Measurements from ENCODE around the gene CORO2A. TPM values are rescaled to one million over a fixed set of nuclear protein-coding genes. Genes with fewer than 3 reads are reported as not detected.

Gene CORO2A
- total and polyA plus RNA-seq, 2 of the 13 experiments (the other 11 are each of a cell fraction or from before 2014, with no cell fraction given) = 14.4 to 15.3 TPM

DNA sequence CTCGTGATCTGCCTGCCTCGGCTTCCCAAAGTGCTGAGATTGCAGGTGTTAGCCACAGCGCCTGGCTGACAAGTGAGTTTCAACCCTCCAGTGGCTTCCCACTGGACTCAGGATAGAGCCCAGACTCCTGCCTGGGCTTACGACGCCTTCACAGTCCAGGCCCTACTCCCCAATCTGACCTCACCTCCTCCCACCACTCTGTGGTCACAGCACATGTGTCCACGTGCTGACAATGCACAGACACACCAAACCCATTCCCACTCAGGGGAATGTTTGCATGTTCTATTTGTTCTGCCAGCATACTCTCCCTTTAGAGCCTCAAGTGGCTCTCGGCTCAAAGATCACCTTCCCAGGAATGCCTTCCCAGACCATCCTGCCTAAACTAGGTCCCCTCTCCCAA is 42.3 kb downstream of the CORO2A start (continued):
- TF ChIP-seq PHF8 (CRISPR knock-in tag; IDR thresholded peaks at IDR 0.05) (no peak), ZSCAN30 (CRISPR knock-in tag; IDR thresholded peaks at IDR 0.05) (no peak), NAIF1 (CRISPR knock-in tag; IDR thresholded peaks at IDR 0.05; ENCODE audit: borderline replicate concordance) (no peak), IRX3 (CRISPR knock-in tag; IDR thresholded peaks at IDR 0.05; ENCODE audit: borderline replicate concordance, low read depth) (no peak), ZNF747 (CRISPR knock-in tag; IDR thresholded peaks at IDR 0.05; ENCODE audit: borderline replicate concordance) (no peak), LCORL (IDR thresholded peaks at IDR 0.05) (no peak), LCORL (CRISPR knock-in tag; IDR thresholded peaks at IDR 0.05) (no peak), SP2 (CRISPR knock-in tag; IDR thresholded peaks at IDR 0.05) (no peak), KLF13 (CRISPR knock-in tag; IDR thresholded peaks at IDR 0.05) (no peak), TRIM24 (CRISPR knock-in tag; IDR thresholded peaks at IDR 0.05) (no peak), ZNF468 (CRISPR knock-in tag; IDR thresholded peaks at IDR 0.05) (no peak), RXRA (CRISPR knock-in tag; IDR thresholded peaks at IDR 0.05) (peak; percentile 79), ZNF616 (CRISPR knock-in tag; IDR thresholded peaks at IDR 0.05; ENCODE audit: low read depth) (no peak), ZC3H13 (CRISPR knock-in tag; IDR thresholded peaks at IDR 0.05) (no peak)
- TF ChIP-seq, protein P1, sequence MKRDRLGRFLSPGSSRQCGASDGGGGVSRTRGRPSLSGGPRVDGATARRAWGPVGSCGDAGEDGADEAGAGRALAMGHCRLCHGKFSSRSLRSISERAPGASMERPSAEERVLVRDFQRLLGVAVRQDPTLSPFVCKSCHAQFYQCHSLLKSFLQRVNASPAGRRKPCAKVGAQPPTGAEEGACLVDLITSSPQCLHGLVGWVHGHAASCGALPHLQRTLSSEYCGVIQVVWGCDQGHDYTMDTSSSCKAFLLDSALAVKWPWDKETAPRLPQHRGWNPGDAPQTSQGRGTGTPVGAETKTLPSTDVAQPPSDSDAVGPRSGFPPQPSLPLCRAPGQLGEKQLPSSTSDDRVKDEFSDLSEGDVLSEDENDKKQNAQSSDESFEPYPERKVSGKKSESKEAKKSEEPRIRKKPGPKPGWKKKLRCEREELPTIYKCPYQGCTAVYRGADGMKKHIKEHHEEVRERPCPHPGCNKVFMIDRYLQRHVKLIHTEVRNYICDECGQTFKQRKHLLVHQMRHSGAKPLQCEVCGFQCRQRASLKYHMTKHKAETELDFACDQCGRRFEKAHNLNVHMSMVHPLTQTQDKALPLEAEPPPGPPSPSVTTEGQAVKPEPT (CRISPR knock-in tag; IDR thresholded peaks at IDR 0.05; ENCODE audit: low read depth) = no peak
- TF ChIP-seq, protein P2, sequence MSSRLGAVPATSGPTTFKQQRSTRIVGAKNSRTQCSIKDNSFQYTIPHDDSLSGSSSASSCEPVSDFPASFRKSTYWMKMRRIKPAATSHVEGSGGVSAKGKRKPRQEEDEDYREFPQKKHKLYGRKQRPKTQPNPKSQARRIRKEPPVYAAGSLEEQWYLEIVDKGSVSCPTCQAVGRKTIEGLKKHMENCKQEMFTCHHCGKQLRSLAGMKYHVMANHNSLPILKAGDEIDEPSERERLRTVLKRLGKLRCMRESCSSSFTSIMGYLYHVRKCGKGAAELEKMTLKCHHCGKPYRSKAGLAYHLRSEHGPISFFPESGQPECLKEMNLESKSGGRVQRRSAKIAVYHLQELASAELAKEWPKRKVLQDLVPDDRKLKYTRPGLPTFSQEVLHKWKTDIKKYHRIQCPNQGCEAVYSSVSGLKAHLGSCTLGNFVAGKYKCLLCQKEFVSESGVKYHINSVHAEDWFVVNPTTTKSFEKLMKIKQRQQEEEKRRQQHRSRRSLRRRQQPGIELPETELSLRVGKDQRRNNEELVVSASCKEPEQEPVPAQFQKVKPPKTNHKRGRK (CRISPR knock-in tag; IDR thresholded peaks at IDR 0.05) = no peak
- TF ChIP-seq, protein P3, sequence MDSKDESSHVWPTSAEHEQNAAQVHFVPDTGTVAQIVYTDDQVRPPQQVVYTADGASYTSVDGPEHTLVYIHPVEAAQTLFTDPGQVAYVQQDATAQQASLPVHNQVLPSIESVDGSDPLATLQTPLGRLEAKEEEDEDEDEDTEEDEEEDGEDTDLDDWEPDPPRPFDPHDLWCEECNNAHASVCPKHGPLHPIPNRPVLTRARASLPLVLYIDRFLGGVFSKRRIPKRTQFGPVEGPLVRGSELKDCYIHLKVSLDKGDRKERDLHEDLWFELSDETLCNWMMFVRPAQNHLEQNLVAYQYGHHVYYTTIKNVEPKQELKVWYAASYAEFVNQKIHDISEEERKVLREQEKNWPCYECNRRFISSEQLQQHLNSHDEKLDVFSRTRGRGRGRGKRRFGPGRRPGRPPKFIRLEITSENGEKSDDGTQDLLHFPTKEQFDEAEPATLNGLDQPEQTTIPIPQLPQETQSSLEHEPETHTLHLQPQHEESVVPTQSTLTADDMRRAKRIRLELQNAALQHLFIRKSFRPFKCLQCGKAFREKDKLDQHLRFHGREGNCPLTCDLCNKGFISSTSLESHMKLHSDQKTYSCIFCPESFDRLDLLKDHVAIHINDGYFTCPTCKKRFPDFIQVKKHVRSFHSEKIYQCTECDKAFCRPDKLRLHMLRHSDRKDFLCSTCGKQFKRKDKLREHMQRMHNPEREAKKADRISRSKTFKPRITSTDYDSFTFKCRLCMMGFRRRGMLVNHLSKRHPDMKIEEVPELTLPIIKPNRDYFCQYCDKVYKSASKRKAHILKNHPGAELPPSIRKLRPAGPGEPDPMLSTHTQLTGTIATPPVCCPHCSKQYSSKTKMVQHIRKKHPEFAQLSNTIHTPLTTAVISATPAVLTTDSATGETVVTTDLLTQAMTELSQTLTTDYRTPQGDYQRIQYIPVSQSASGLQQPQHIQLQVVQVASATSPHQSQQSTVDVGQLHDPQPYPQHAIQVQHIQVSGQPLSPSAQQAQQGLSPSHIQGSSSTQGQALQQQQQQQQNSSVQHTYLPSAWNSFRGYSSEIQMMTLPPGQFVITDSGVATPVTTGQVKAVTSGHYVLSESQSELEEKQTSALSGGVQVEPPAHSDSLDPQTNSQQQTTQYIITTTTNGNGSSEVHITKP (CRISPR knock-in tag; IDR thresholded peaks at IDR 0.05; ENCODE audit: low read depth) = no peak
- TF ChIP-seq, protein P4, sequence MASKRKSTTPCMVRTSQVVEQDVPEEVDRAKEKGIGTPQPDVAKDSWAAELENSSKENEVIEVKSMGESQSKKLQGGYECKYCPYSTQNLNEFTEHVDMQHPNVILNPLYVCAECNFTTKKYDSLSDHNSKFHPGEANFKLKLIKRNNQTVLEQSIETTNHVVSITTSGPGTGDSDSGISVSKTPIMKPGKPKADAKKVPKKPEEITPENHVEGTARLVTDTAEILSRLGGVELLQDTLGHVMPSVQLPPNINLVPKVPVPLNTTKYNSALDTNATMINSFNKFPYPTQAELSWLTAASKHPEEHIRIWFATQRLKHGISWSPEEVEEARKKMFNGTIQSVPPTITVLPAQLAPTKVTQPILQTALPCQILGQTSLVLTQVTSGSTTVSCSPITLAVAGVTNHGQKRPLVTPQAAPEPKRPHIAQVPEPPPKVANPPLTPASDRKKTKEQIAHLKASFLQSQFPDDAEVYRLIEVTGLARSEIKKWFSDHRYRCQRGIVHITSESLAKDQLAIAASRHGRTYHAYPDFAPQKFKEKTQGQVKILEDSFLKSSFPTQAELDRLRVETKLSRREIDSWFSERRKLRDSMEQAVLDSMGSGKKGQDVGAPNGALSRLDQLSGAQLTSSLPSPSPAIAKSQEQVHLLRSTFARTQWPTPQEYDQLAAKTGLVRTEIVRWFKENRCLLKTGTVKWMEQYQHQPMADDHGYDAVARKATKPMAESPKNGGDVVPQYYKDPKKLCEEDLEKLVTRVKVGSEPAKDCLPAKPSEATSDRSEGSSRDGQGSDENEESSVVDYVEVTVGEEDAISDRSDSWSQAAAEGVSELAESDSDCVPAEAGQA (IDR thresholded peaks at IDR 0.05; ENCODE audit: low read depth) = no peak
- TF ChIP-seq, protein P4 (CRISPR knock-in tag; IDR thresholded peaks at IDR 0.05; ENCODE audit: borderline replicate concordance) = no peak

Measured in HepG2 (cell line).